Measurements from ENCODE around the gene SLC45A1.

The SLC45A1 gene

GRCh38 chr1:8333246-8333987, 15.5 kb downstream of the SLC45A1 start:
- in situ Hi-C loops (cut with MboI; ENCODE audit: low sequenced_read_pairs) = loop anchor here (25.0 kb wide), 1 partner anchor 671 kb away; no protein-coding TSS in a partner anchor

- in situ Hi-C loops (cut with MboI; ENCODE audit: low sequenced_read_pairs) = loop anchor here (25.0 kb wide), 1 partner anchor 672 kb away; no protein-coding TSS in a partner anchor
Observed at GRCh38 chr1:8334106-8334851, 16.4 kb downstream of the SLC45A1 start.

- in situ Hi-C loops (cut with MboI; ENCODE audit: low sequenced_read_pairs) = loop anchor here (25.0 kb wide), 1 partner anchor 673 kb away; no protein-coding TSS in a partner anchor
Observed at GRCh38 chr1:8335246-8335645, 17.3 kb downstream of the SLC45A1 start.

- in situ Hi-C loops (cut with MboI; ENCODE audit: low sequenced_read_pairs) = loop anchor here (25.0 kb wide), 1 partner anchor 676 kb away; no protein-coding TSS in a partner anchor
Observed at GRCh38 chr1:8337776-8338525, 20.0 kb downstream of the SLC45A1 start.

GRCh38 chr1:8338526-8339202, 20.8 kb downstream of the SLC45A1 start:
- in situ Hi-C loops (cut with MboI; ENCODE audit: low sequenced_read_pairs) = loop anchor here (25.0 kb wide), 1 partner anchor 676 kb away; no protein-coding TSS in a partner anchor

- in situ Hi-C loops (cut with MboI; ENCODE audit: low sequenced_read_pairs) = loop anchor here (25.0 kb wide), 1 partner anchor 677 kb away; no protein-coding TSS in a partner anchor
Observed at GRCh38 chr1:8339203-8339600, 21.3 kb downstream of the SLC45A1 start.

GRCh38 chr1:8340448-8340847, 22.5 kb downstream of the SLC45A1 start:
- in situ Hi-C loops (cut with MboI; ENCODE audit: low sequenced_read_pairs) = loop anchor here (10.0 to 25.0 kb wide), 2 partner anchors 326 to 678 kb away; no protein-coding TSS in a partner anchor

- in situ Hi-C loops (cut with MboI; ENCODE audit: low sequenced_read_pairs) = loop anchor here (10.0 to 25.0 kb wide), 2 partner anchors 328 to 680 kb away; no protein-coding TSS in a partner anchor
Observed at GRCh38 chr1:8342325-8342724, 24.4 kb downstream of the SLC45A1 start.

- in situ Hi-C loops (cut with MboI; ENCODE audit: low sequenced_read_pairs) = loop anchor here (10.0 to 25.0 kb wide), 2 partner anchors 328 to 681 kb away; no protein-coding TSS in a partner anchor
Observed at GRCh38 chr1:8343044-8343443, 25.1 kb downstream of the SLC45A1 start.

- in situ Hi-C loops (cut with MboI; ENCODE audit: low sequenced_read_pairs) = loop anchor here (10.0 to 25.0 kb wide), 2 partner anchors 329 to 681 kb away; no protein-coding TSS in a partner anchor
Observed at GRCh38 chr1:8343464-8344001, 25.6 kb downstream of the SLC45A1 start.

- in situ Hi-C loops (cut with MboI; ENCODE audit: low sequenced_read_pairs) = loop anchor here (10.0 to 25.0 kb wide), 2 partner anchors 330 to 683 kb away; no protein-coding TSS in a partner anchor
Observed at GRCh38 chr1:8344893-8345507, 27.1 kb downstream of the SLC45A1 start.

- in situ Hi-C loops (cut with MboI; ENCODE audit: low sequenced_read_pairs) = loop anchor here (10.0 to 25.0 kb wide), 2 partner anchors 331 to 684 kb away; no protein-coding TSS in a partner anchor
Observed at GRCh38 chr1:8345621-8346415, 27.9 kb downstream of the SLC45A1 start.

GRCh38 chr1:8347635-8348034, 29.7 kb downstream of the SLC45A1 start:
- in situ Hi-C loops (cut with MboI; ENCODE audit: low sequenced_read_pairs) = loop anchor here (10.0 to 25.0 kb wide), 2 partner anchors 333 to 685 kb away; no protein-coding TSS in a partner anchor

- in situ Hi-C loops (cut with MboI; ENCODE audit: low sequenced_read_pairs) = loop anchor here (10.0 to 25.0 kb wide), 2 partner anchors 333 to 686 kb away; no protein-coding TSS in a partner anchor
Observed at GRCh38 chr1:8348047-8348776, 30.3 kb downstream of the SLC45A1 start.

GRCh38 chr1:8348777-8349472, 31.0 kb downstream of the SLC45A1 start:
- in situ Hi-C loops (cut with MboI; ENCODE audit: low sequenced_read_pairs) = loop anchor here (10.0 to 25.0 kb wide), 2 partner anchors 334 to 687 kb away; no protein-coding TSS in a partner anchor

- in situ Hi-C loops (cut with MboI; ENCODE audit: low sequenced_read_pairs) = loop anchor here (10.0 to 25.0 kb wide), 2 partner anchors 335 to 687 kb away; no protein-coding TSS in a partner anchor
Observed at GRCh38 chr1:8349473-8349865, 31.6 kb downstream of the SLC45A1 start.

GRCh38 chr1:8349961-8350360, 32.0 kb downstream of the SLC45A1 start:
- in situ Hi-C loops (cut with MboI; ENCODE audit: low sequenced_read_pairs) = loop anchor here (10.0 to 25.0 kb wide), 2 partner anchors 335 to 688 kb away; no protein-coding TSS in a partner anchor
